SK-N-SH treated with all-trans-retinoic acid at 6 μM for 48 hours (cell line): ENCODE data around the gene WAC.
"Not testable (repeated sequence)": the region's sequence is repeated elsewhere in the genome, so short reads cannot be mapped to it uniquely, and the experiment has no call there.

Source experiments
- ATAC-seq: fragments of 200-7000 bp; cut with Tn5 transposase; 3 replicates; pipeline ENCODE4 v1.9.1; 2020; ENCODE audit warnings: mild to moderate bottlenecking, moderate library complexity
- ARNTL ChIP-seq: fragments of 450-650 bp; formaldehyde crosslinking; IDR thresholded peaks from 2 replicates; pipeline ENCODE4 v1.5.0; 2020; ENCODE audit warnings: low read depth, mild to moderate bottlenecking, moderate library complexity, borderline replicate concordance
- BACH2 ChIP-seq: fragments of 250-450 bp; sonication (Bioruptor Pico); IDR thresholded peaks from 2 replicates; pipeline ENCODE4 v1.9.0; 2021; ENCODE audit warnings: mild to moderate bottlenecking, borderline replicate concordance
- CREB5 ChIP-seq: fragments of 250-450 bp; sonication (Bioruptor Pico); IDR thresholded peaks from 2 replicates; pipeline ENCODE4 v1.5.1; 2020; ENCODE audit warnings: low read depth, mild to moderate bottlenecking, moderate library complexity
- CSDC2 ChIP-seq: fragments of 250-450 bp; sonication (Bioruptor Pico); IDR thresholded peaks from 2 replicates; pipeline ENCODE4 v1.5.0; 2020; ENCODE audit warnings: mild to moderate bottlenecking, moderate library complexity
- ESRRG ChIP-seq: fragments of 250-450 bp; sonication (Bioruptor Pico); IDR thresholded peaks from 2 replicates; pipeline ENCODE4 v1.6.1; 2021; ENCODE audit warnings: mild to moderate bottlenecking
- GLIS3 ChIP-seq: fragments of 250-450 bp; sonication (Bioruptor Pico); IDR thresholded peaks from 2 replicates; pipeline ENCODE4 v1.5.0; 2020; ENCODE audit warnings: mild to moderate bottlenecking, moderate library complexity
- ISL1 ChIP-seq: fragments of 250-450 bp; sonication (Bioruptor Pico); IDR thresholded peaks from 2 replicates; pipeline ENCODE4 v2.1.2; 2022; ENCODE audit warnings: mild to moderate bottlenecking, moderate library complexity
- OSR1 ChIP-seq: fragments of 250-450 bp; sonication (Bioruptor Pico); IDR thresholded peaks from 2 replicates; pipeline ENCODE4 v1.8.0; 2022; ENCODE audit warnings: moderate library complexity, mild to moderate bottlenecking, inconsistent platforms
- PATZ1 ChIP-seq: fragments of 250-450 bp; sonication (Bioruptor Pico); IDR thresholded peaks from 2 replicates; pipeline ENCODE4 v1.8.0; 2020; ENCODE audit warnings: mild to moderate bottlenecking, moderate library complexity, borderline replicate concordance
- PPARA ChIP-seq: fragments of 250-450 bp; sonication (Bioruptor Pico); IDR thresholded peaks from 2 replicates; pipeline ENCODE4 v1.5.0; 2020; ENCODE audit warnings: mild to moderate bottlenecking, borderline replicate concordance
- RARB ChIP-seq: fragments of 250-450 bp; sonication (Bioruptor Pico); IDR thresholded peaks from 2 replicates; pipeline ENCODE4 v1.8.0; 2021; ENCODE audit warnings: mild to moderate bottlenecking, moderate library complexity
- SNAI2 ChIP-seq: fragments of 250-450 bp; sonication (Bioruptor Pico); IDR thresholded peaks from 2 replicates; pipeline ENCODE4 v1.5.0; 2020; ENCODE audit warnings: mild to moderate bottlenecking, moderate library complexity
- TCF4 ChIP-seq: fragments of 250-450 bp; sonication (Bioruptor Pico); IDR thresholded peaks from 2 replicates; pipeline ENCODE4 v1.8.0; 2021; ENCODE audit warnings: mild to moderate bottlenecking, moderate library complexity, borderline replicate concordance
- TSHZ2 ChIP-seq: fragments of 250-450 bp; sonication (Bioruptor Pico); IDR thresholded peaks from 2 replicates; pipeline ENCODE4 v1.5.0; 2020; ENCODE audit warnings: mild to moderate bottlenecking, moderate library complexity
- ZC3H10 ChIP-seq: fragments of 250-450 bp; sonication (Bioruptor Pico); IDR thresholded peaks from 2 replicates; pipeline ENCODE4 v1.5.1; 2021; ENCODE audit warnings: mild to moderate bottlenecking, moderate library complexity
- ZFP3 ChIP-seq: fragments of 250-450 bp; sonication (Bioruptor Pico); IDR thresholded peaks from 2 replicates; pipeline ENCODE4 v1.5.0; 2020; ENCODE audit warnings: mild to moderate bottlenecking, moderate library complexity
- ZFP30 ChIP-seq: fragments of 450-650 bp; formaldehyde crosslinking; IDR thresholded peaks from 2 replicates; pipeline ENCODE4 v1.5.0; 2022; ENCODE audit warnings: mild to moderate bottlenecking, moderate library complexity
- ZNF565 ChIP-seq: fragments of 450-650 bp; formaldehyde crosslinking; conservative IDR thresholded peaks from 2 replicates; pipeline ENCODE4 v1.5.0; 2020; ENCODE audit warnings: low read depth, mild to moderate bottlenecking, moderate library complexity
- ZNF70 ChIP-seq: fragments of 450-650 bp; formaldehyde crosslinking; IDR thresholded peaks from 2 replicates; pipeline ENCODE4 v1.5.0; 2020; ENCODE audit warnings: mild to moderate bottlenecking, moderate library complexity

The WAC gene

GRCh38 chr10:28532337-28533185 lies at the start of gene WAC:
Gene WAC, plus strand, starts transcription at chr10:28533118. Its CDS starts 462 bp downstream, at chr10:28533580.
- TF ChIP-seq TSHZ2 = peak; percentile 16; the same call in 1 of the 2 replicates
- no peak for TF ChIP-seq GLIS3 (CRISPR knock-in tag)
- no peak for TF ChIP-seq ISL1 (CRISPR knock-in tag)
- TF ChIP-seq PATZ1 = 0 out of 2 replicates have a peak, but pooled peaks have one; percentile 40
- peak; percentile 93 for ATAC-seq

GRCh38 chr10:28489206-28489605 lies 43.7 kb upstream of the WAC start:
- TF ChIP-seq ZNF565 (no peak), OSR1 (no peak), PATZ1 (no peak), SNAI2 (CRISPR knock-in tag) (no peak), GLIS3 (CRISPR knock-in tag) (no peak), TSHZ2 (no peak), ARNTL (CRISPR knock-in tag) (no peak), BACH2 (CRISPR knock-in tag) (no peak), RARB (no peak), ESRRG (CRISPR knock-in tag) (no peak), ZFP30 (no peak), ZFP3 (CRISPR knock-in tag) (no peak), CREB5 (CRISPR knock-in tag) (no peak), ZNF70 (CRISPR knock-in tag) (no peak), ZC3H10 (no peak), PPARA (CRISPR knock-in tag) (no peak), CSDC2 (no peak), TCF4 (no peak)
- no peak for ATAC-seq

GRCh38 chr10:28490256-28490865 lies 42.6 kb upstream of the WAC start:
- not testable (repeated sequence) for ATAC-seq
